ENCODE results near the gene HBE1. TPM values are rescaled to one million over a fixed set of nuclear protein-coding genes. Genes with fewer than 3 reads are reported as not detected.

HBE1 gene
- total and polyA plus RNA-seq, 2 of the 4 experiments (the other 2 are of a cell fraction) = 3.2 to 12.7 TPM

- no peak for TF ChIP-seq CEBPB (IDR thresholded peaks at IDR 0.05; ENCODE audit: low read depth, low read length)
Measured at GRCh38 chr11:5247472-5248192, 22.1 kb downstream of the HBE1 start (continued).

GRCh38 chr11:5246772-5247471, 22.8 kb downstream of the HBE1 start:
- H2AK5ac ChIP-seq (ENCODE audit: low read depth, low read length) = no peak overlapping the region
- H3K27ac ChIP-seq (ENCODE audit: insufficient read depth, low read length) = no peak overlapping the region
- no peak overlapping the region for H3K4me2 ChIP-seq (ENCODE audit: low read depth, low read length)
- no peaks in the 10 kb centered on the region for H4K20me1 ChIP-seq (ENCODE audit: insufficient read depth, low read length)
- CTCF ChIA-PET = no interaction called here
- in situ Hi-C loops (cut with MboI; ENCODE audit: low sequenced_read_pairs) (no loop called here), intact Hi-C loops (cut with micrococcal nuclease) (no loop called here), dilution Hi-C loops (cut with HindIII; ENCODE audit: low sequenced_read_pairs, unreplicated experiment) (no loop called here)
- H4K91ac ChIP-seq (ENCODE audit: insufficient read depth, low read depth, low read length) = peak overlapping the region; percentile 19
- WGBS, 2 experiments (ENCODE audit: extremely low coverage in 2 of 2, insufficient read length in 1 of 2) = no CpG with 5 or more reads among the region's 6 CpGs
- no peak overlapping the region for H3K23ac ChIP-seq (ENCODE audit: low read depth, low read length)
- no peak for DNase-seq
- peak overlapping the region; percentile 51; the same call in 1 of the 2 replicates for H3K4ac ChIP-seq (ENCODE audit: low read depth, low read length)
- H2AK9ac ChIP-seq (replicated peaks; ENCODE audit: low read depth, low read length, poor library complexity) = no peak overlapping the region
- peaks cover 2% of the 10 kb centered on the region; the same call in 1 of the 2 replicates for H3K4me1 ChIP-seq (ENCODE audit: control insufficient read depth, insufficient read depth, low read length)
- H2BK20ac ChIP-seq (ENCODE audit: low read depth, low read length) = peak overlapping the region; percentile 62
- TF ChIP-seq CTCF (conservative IDR thresholded peaks at IDR 0.05; ENCODE audit: low read depth, low read length) = no peak
- no peak for TF ChIP-seq RFX5 (IDR thresholded peaks at IDR 0.05; ENCODE audit: low read depth, low read length)
- H3K9ac ChIP-seq (ENCODE audit: low read depth, low read length) = no peak overlapping the region
- H3K9me1 ChIP-seq (ENCODE audit: insufficient read depth, low read length) = peaks cover 7% of the 10 kb centered on the region; the same call in 1 of the 2 replicates
- H2BK15ac ChIP-seq (ENCODE audit: low read depth, low read length) = peak overlapping the region; percentile 42; the same call in 1 of the 3 replicates
- POLR2A ChIA-PET (ENCODE audit: unreplicated experiment) = no interaction called here
- no peak; the same call in 1 of the 2 replicates for ATAC-seq (ENCODE audit: low read depth)
- no TSS peak for BruUV-seq (replicated peaks)
- no peaks in the 10 kb centered on the region for H3K9me3 ChIP-seq (ENCODE audit: control insufficient read depth, insufficient read depth, low read length)
- peak overlapping the region; percentile 66 for H2BK120ac ChIP-seq (ENCODE audit: low read depth, low read length)
- H3K36me3 ChIP-seq (ENCODE audit: control insufficient read depth, insufficient read depth, low read length) = no peaks in the 10 kb centered on the region
- no peak overlapping the region for H2AFZ ChIP-seq (replicated peaks; ENCODE audit: low read length, poor library complexity)
- H3K4me3 ChIP-seq (ENCODE audit: insufficient read depth, low read depth, low read length) = no peak overlapping the region
- no peaks in the 10 kb centered on the region for H3K79me1 ChIP-seq (ENCODE audit: low read depth in 1 of 2, low read length in 2 of 2)
- 0 out of 2 replicates have a peak overlapping the region, but pooled peaks have one; percentile 6 for H3K14ac ChIP-seq (replicated peaks; ENCODE audit: low read depth, low read length)
- no peaks in the 10 kb centered on the region for H3K27me3 ChIP-seq (ENCODE audit: control insufficient read depth, insufficient read depth, low read length)
- peak overlapping the region; percentile 35 to 57; a peak in 2 of 4 replicates for H4K8ac ChIP-seq (ENCODE audit: low read depth in 2 of 2, low read length in 2 of 2)
- peak overlapping the region; percentile 69; the same call in 1 of the 2 replicates for H3K18ac ChIP-seq (ENCODE audit: low read depth, low read length)
- H3K56ac ChIP-seq (ENCODE audit: extremely low read depth, insufficient read depth, low read length) = no peak overlapping the region
- H4K5ac ChIP-seq (ENCODE audit: low read depth, low read length) = peak overlapping the region; percentile 29; the same call in 1 of the 2 replicates
- H2BK5ac ChIP-seq (ENCODE audit: low read depth, low read length, poor library complexity, severe bottlenecking) = peak overlapping the region; percentile 10
